Adrenal gland (tissue), 5 donors: ENCODE measurements around the gene KCNMB2.

Experiments used
- CTCF ChIP-seq, 6 experiments: fragments of 450-650 bp in 4 of 6; fragments of 200-600 bp in 2 of 6; sonication (generic) in 1 of 6; IDR thresholded peaks; 1 replicate in 5 of 6; 2 replicates in 1 of 6; pipeline versions ENCODE4 v1.5.1 to v1.8.0; 2016 to 2021; ENCODE audit warnings: antibody characterized with exemption in 6 of 6, mild to moderate bottlenecking in 2 of 6, moderate library complexity in 1 of 6
- POLR2A ChIP-seq, 2 donors: fragments of 450-650 bp; IDR thresholded peaks; one replicate each; pipeline ENCODE4 v1.6.1; 2017; ENCODE audit warnings: antibody characterized with exemption in 2 of 2, mild to moderate bottlenecking in 2 of 2, moderate library complexity in 1 of 2
- donor health status: DM: no; HTN: no; CAD: no.

- TF ChIP-seq CTCF (IDR thresholded peaks at IDR 0.05): no peak
- no peak for TF ChIP-seq POLR2A (IDR thresholded peaks at IDR 0.05)
Measured at GRCh38 chr3:178645503-178645902, 109.3 kb downstream of the KCNMB2 start.
